K562 (cell line): ENCODE results near the gene CDC45. TPM values are rescaled to one million over a fixed set of nuclear protein-coding genes. Genes with fewer than 3 reads are reported as not detected.
A peak's percentile ranks its signal among the peaks of the same experiment; 100 is the strongest.

Source experiments
- ATAC-seq: fragments of 200-7000 bp; cut with Tn5 transposase; 3 replicates; pipeline ENCODE4 v1.9.1; 2020; ENCODE audit warnings: moderate library complexity
- BruUV-seq: library from RNA; stranded (reverse); fragments of 400-500 nt; replicated peaks from 2 replicates; lab custom pipeline; 2021; lab: Mats Ljungman, UMichigan
- CTCF ChIA-PET: fragments of 300-600 bp; formaldehyde crosslinking; extraction: SDS; loops from one replicate; lab custom pipeline; 2021; ENCODE audit warnings: low intra/inter-chr PET ratio; lab: Yijun Ruan, JAX
- POLR2A ChIA-PET: fragments of 300-600, 350-650 bp; sonication (Branson Sonifier 250); formaldehyde crosslinking; extraction: SDS; loops from one replicate; lab custom pipeline; 2021; ENCODE audit warnings: antibody characterized with exemption, inconsistent platforms; lab: Yijun Ruan, JAX
- DNase-seq, 4 experiments: peaks; one replicate each; pipeline versions ENCODE4 v3.0.0 to v3.0.0-alpha.2; 2011 to 2018; ENCODE audit warnings: low spot score in 3 of 4, mixed read lengths in 3 of 4; ENCODE audit errors: extremely low read depth in 1 of 4
- FAIRE-seq: peaks from 2 replicates; lab custom pipeline; 2011; peaks lifted over from hg19 to GRCh38; lab: Jason Lieb, UNC
- H2AFZ ChIP-seq: 2 replicates; pipeline ENCODE4 v1.6.0; 2011; ENCODE audit warnings: low read depth, low read length, control low read depth, inconsistent platforms
- H3K27ac ChIP-seq: fragments of 200-600 bp; 3 replicates; pipeline ENCODE4 v1.8.0; 2011; ENCODE audit warnings: low read depth, mild to moderate bottlenecking, control low read depth, inconsistent platforms, low read length, moderate library complexity, mixed read lengths; ENCODE audit errors: extremely low read depth
- H3K27me3 ChIP-seq, 2 experiments: fragments of 300-600 bp in 1 of 2; 2 replicates in 1 of 2; 3 replicates in 1 of 2; pipeline versions ENCODE4 v1.6.0 to v1.8.0; 2011; ENCODE audit warnings: inconsistent platforms in 2 of 2, low read length in 2 of 2, mild to moderate bottlenecking in 1 of 2, mixed read lengths in 1 of 2, moderate library complexity in 1 of 2; ENCODE audit not compliant: control insufficient read depth in 2 of 2, insufficient read depth in 2 of 2
- H3K36me3 ChIP-seq: fragments of 300-600 bp; 3 replicates; pipeline ENCODE4 v1.8.0; 2011; ENCODE audit warnings: mild to moderate bottlenecking, low read length, inconsistent platforms; ENCODE audit not compliant: control insufficient read depth, insufficient read depth
- H3K4me1 ChIP-seq, 2 experiments: fragments of 200-600 bp in 1 of 2; replicated peaks in 1 of 2; 2 replicates in 1 of 2; 3 replicates in 1 of 2; pipeline versions ENCODE4 v1.5.1 to v1.8.0; 2011; ENCODE audit warnings: inconsistent platforms in 2 of 2, low read length in 2 of 2, mild to moderate bottlenecking in 1 of 2, mixed read lengths in 1 of 2, moderate library complexity in 1 of 2; ENCODE audit not compliant: control insufficient read depth in 2 of 2, insufficient read depth in 2 of 2
- H3K4me2 ChIP-seq: 2 replicates; pipeline ENCODE4 v1.6.1; 2011; ENCODE audit warnings: low read length, control low read depth, inconsistent platforms, mixed read lengths; ENCODE audit not compliant: insufficient read depth
- H3K4me3 ChIP-seq: fragments of 200-600 bp; sonication (generic), shearing (Covaris generic); 2 replicates; pipeline ENCODE4 v1.5.1; 2016; ENCODE audit warnings: control low read depth, inconsistent platforms
- H3K79me2 ChIP-seq: fragments of 200-600 bp; 3 replicates; pipeline ENCODE4 v1.8.0; 2011; ENCODE audit warnings: low read length, inconsistent platforms; ENCODE audit not compliant: control insufficient read depth, insufficient read depth
- H3K9ac ChIP-seq, 2 experiments: 2 replicates each; pipeline versions ENCODE4 v1.6.0 to v1.6.1; 2011; ENCODE audit warnings: low read depth in 2 of 2, low read length in 2 of 2, control low read depth in 1 of 2, inconsistent platforms in 1 of 2, mild to moderate bottlenecking in 1 of 2, mixed read lengths in 1 of 2; ENCODE audit not compliant: insufficient read depth in 1 of 2
- H3K9me1 ChIP-seq: one replicate; pipeline ENCODE4 v1.6.0; 2011; ENCODE audit warnings: inconsistent platforms, mild to moderate bottlenecking, low read length, moderate library complexity; ENCODE audit not compliant: control insufficient read depth, insufficient read depth
- H3K9me3 ChIP-seq: replicated peaks from 2 replicates; pipeline ENCODE4 v1.5.1; 2011; ENCODE audit warnings: low read depth, low read length, inconsistent platforms; ENCODE audit not compliant: control insufficient read depth, insufficient read depth
- H4K20me1 ChIP-seq: replicated peaks from 2 replicates; pipeline ENCODE4 v1.6.1; 2011; ENCODE audit warnings: low read length, inconsistent platforms, mixed read lengths; ENCODE audit not compliant: control insufficient read depth, insufficient read depth
- BRCA1 ChIP-seq, 2 experiments: fragments of 450-650 bp in 1 of 2; sonication (generic) in 1 of 2; formaldehyde crosslinking in 1 of 2; IDR thresholded peaks; 2 replicates each; pipeline versions ENCODE4 v1.5.0 to v1.6.1; 2017 to 2020; ENCODE audit warnings: mild to moderate bottlenecking in 1 of 2, missing genetic modification reagents in 1 of 2
- CSDE1 ChIP-seq, 2 experiments: fragments of 450-650 bp; IDR thresholded peaks; 2 replicates each; pipeline ENCODE4 v1.6.1; 2016; ENCODE audit warnings: mild to moderate bottlenecking in 1 of 2
- FOXA3 ChIP-seq, 2 experiments: fragments of 450-650 bp in 1 of 2; sonication (generic) in 1 of 2; formaldehyde crosslinking; IDR thresholded peaks in 1 of 2; conservative IDR thresholded peaks in 1 of 2; 2 replicates each; pipeline versions ENCODE4 v1.4.0 to v1.8.0; 2020 to 2022; ENCODE audit warnings: mild to moderate bottlenecking in 2 of 2, missing genetic modification reagents in 1 of 2
- GABPB1 ChIP-seq: sonication (generic); formaldehyde crosslinking; IDR thresholded peaks from 2 replicates; pipeline ENCODE4 v1.8.0; 2022; ENCODE audit warnings: mild to moderate bottlenecking, missing genetic modification reagents
- IRF2 ChIP-seq: sonication (generic); formaldehyde crosslinking; IDR thresholded peaks from 2 replicates; pipeline ENCODE4 v1.8.1; 2022; ENCODE audit warnings: mild to moderate bottlenecking, missing genetic modification reagents
- IRF9 ChIP-seq: fragments of 450-650 bp; IDR thresholded peaks from 2 replicates; pipeline ENCODE4 v1.6.1; 2016; ENCODE audit warnings: missing biosample characterization, missing genetic modification characterization
- MCM3 ChIP-seq: fragments of 450-650 bp; IDR thresholded peaks from 2 replicates; pipeline ENCODE4 v1.6.1; 2016
- PHF8 ChIP-seq: fragments of 200-600 bp; sonication (generic); IDR thresholded peaks from 2 replicates; pipeline ENCODE4 v1.6.1; 2012; ENCODE audit warnings: mixed run types, mild to moderate bottlenecking, inconsistent platforms, low read length, moderate library complexity, borderline replicate concordance
- TFAM ChIP-seq: fragments of 250-450 bp; sonication (Bioruptor Pico); conservative IDR thresholded peaks from 2 replicates; pipeline ENCODE4 v1.5.0; 2021; ENCODE audit warnings: mild to moderate bottlenecking, moderate library complexity
- USF1 ChIP-seq: sonication (generic); formaldehyde crosslinking; IDR thresholded peaks from 2 replicates; pipeline ENCODE4 v1.9.0; 2022; ENCODE audit warnings: mild to moderate bottlenecking, missing genetic modification reagents
- ZBTB26 ChIP-seq: fragments of 450-650 bp; formaldehyde crosslinking; IDR thresholded peaks from 2 replicates; pipeline ENCODE4 v1.4.0; 2022; ENCODE audit warnings: missing genetic modification characterization
- ZC3H4 ChIP-seq: sonication (generic); formaldehyde crosslinking; IDR thresholded peaks from 2 replicates; pipeline ENCODE4 v1.9.0; 2021; ENCODE audit warnings: missing genetic modification reagents, borderline replicate concordance
- ZNF695 ChIP-seq: fragments of 450-650 bp; formaldehyde crosslinking; IDR thresholded peaks from 2 replicates; pipeline ENCODE4 v1.4.0; 2020; ENCODE audit warnings: mild to moderate bottlenecking, moderate library complexity
- WGBS: fragments of 100-300 bp; shearing (Covaris generic); methylation state at CpG from one replicate; pipeline ENCODE4 v1.1.6; 2016; ENCODE audit warnings: low coverage, mixed read lengths; ENCODE audit not compliant: insufficient coverage; ENCODE audit errors: missing lambda C conversion rate; 5-methylcytosine and 5-hydroxymethylcytosine counted together
- in situ Hi-C: fragments of 300-500 bp; cut with MboI; formaldehyde crosslinking; loops from 4 replicates; pipeline ENCODE4 v1.15.0; 2018; ENCODE audit warnings: inconsistent platforms, mixed read lengths
- intact Hi-C: fragments of 100-400 bp; cut with micrococcal nuclease; formaldehyde crosslinking; loops from 2 replicates; pipeline ENCODE4 v1.14.2; 2022
- polyA plus RNA-seq, 8 experiments: library from polyadenylated mRNA; depleted of rRNA in 4 of 8; stranded (reverse) in 5 of 8; unstranded in 3 of 8; fragments of >200 nt; fragmentation: Nextera tagmentation in 2 of 8; fragmentation: Illumina TruSeq in 1 of 8; extraction: Ambion mirVana in 2 of 8; extraction: Trizol in 1 of 8; gene quantifications; 2 replicates each; pipeline versions ENCODE4 v1.2.1 to v1.2.3, GENCODE V29; 2011 to 2014; ENCODE audit warnings: inconsistent platforms in 1 of 8, missing spikeins in 1 of 8
- total RNA-seq, 7 experiments: library from RNA; depleted of rRNA in 6 of 7; stranded (reverse); fragments of >200 nt in 6 of 7; fragmentation: Illumina TruSeq in 2 of 7; extraction: Trizol in 2 of 7; gene quantifications; 2 replicates each; pipeline versions ENCODE4 v1.2.1 to v1.2.3, GENCODE V29; 2011 to 2021; ENCODE audit warnings: low replicate concordance in 1 of 7
- TF ChIP-seq, protein P1 (sequence below): sonication (generic); formaldehyde crosslinking; IDR thresholded peaks from 2 replicates; pipeline ENCODE4 v1.5.0; 2020; ENCODE audit warnings: missing genetic modification reagents

The CDC45 gene
- total and polyA plus RNA-seq, 9 of the 15 experiments (the other 6 are each of a cell fraction or from before 2014, with no cell fraction given): 251 to 580 (median 410) TPM

GRCh38 chr22:19554834-19555404 lies 75.2 kb downstream of the CDC45 start (continued):
- TF ChIP-seq IRF9 (tag): no peak
- TF ChIP-seq ZBTB26 (CRISPR knock-in tag): no peak
- TF ChIP-seq ZNF695 (CRISPR knock-in tag): no peak

- no peak for TF ChIP-seq CSDE1 (IDR thresholded peaks at IDR 0.05)
- TF ChIP-seq, protein P1, sequence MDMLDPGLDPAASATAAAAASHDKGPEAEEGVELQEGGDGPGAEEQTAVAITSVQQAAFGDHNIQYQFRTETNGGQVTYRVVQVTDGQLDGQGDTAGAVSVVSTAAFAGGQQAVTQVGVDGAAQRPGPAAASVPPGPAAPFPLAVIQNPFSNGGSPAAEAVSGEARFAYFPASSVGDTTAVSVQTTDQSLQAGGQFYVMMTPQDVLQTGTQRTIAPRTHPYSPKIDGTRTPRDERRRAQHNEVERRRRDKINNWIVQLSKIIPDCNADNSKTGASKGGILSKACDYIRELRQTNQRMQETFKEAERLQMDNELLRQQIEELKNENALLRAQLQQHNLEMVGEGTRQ (CRISPR knock-in tag): 0 out of 2 replicates have a peak, but pooled peaks have one; percentile 7
- 0 out of 4 replicates have a peak, but pooled peaks of 1 of the 2 experiments have one; percentile 22 for TF ChIP-seq FOXA3 (CRISPR knock-in tag; conservative IDR thresholded peaks at IDR 0.05 in 1 of 2, IDR thresholded peaks at IDR 0.05 in 1 of 2)
- TF ChIP-seq USF1: peak; percentile 27; the same call in 1 of the 2 replicates
- peak; percentile 87 for TF ChIP-seq IRF2 (CRISPR knock-in tag)
- TF ChIP-seq GABPB1 (CRISPR knock-in tag): no peak
- TF ChIP-seq PHF8: peak; percentile 0; the same call in 1 of the 2 replicates
- TF ChIP-seq BRCA1 (IDR thresholded peaks at IDR 0.05): no peak
- 0 out of 2 replicates have a peak, but pooled peaks have one; percentile 17 for TF ChIP-seq BRCA1 (CRISPR knock-in tag; IDR thresholded peaks at IDR 0.05)
- TF ChIP-seq MCM3: 0 out of 2 replicates have a peak, but pooled peaks have one; percentile 60
- TF ChIP-seq TFAM: no peak
- peak; percentile 75; the same call in 1 of the 2 replicates for TF ChIP-seq ZC3H4 (CRISPR knock-in tag)
- no peaks in the 10 kb centered on the region for H3K79me2 ChIP-seq
- in situ Hi-C loops (loop anchor here (25.0 kb wide), 1 partner anchor 1582 kb away; no protein-coding TSS in a partner anchor), intact Hi-C loops (no loop called here)
- no peak overlapping the region for H3K4me3 ChIP-seq
- DNase-seq (peak in 3 of 4 experiments; percentile 22 to 29 (median 25)), ATAC-seq (no peak), FAIRE-seq (no peak)
- H2AFZ ChIP-seq: no peak overlapping the region
- H3K9me3 ChIP-seq: peaks cover 6% of the 10 kb centered on the region
- BruUV-seq: no TSS peak
- no peaks in the 10 kb centered on the region for H3K9me1 ChIP-seq
- H3K4me1 ChIP-seq: no peaks in the 10 kb centered on the region; a peak in 1 of 5 replicates
- no peaks in the 10 kb centered on the region for H3K36me3 ChIP-seq
- WGBS: 1% methylated on average over 6 of the region's 6 CpGs
- 0 out of 4 replicates have a peak overlapping the region, but pooled peaks of 1 of the 2 experiments have one; percentile 7 for H3K9ac ChIP-seq
- H3K27me3 ChIP-seq: peaks cover 56 to 62% of the 10 kb centered on the region in 2 experiments
- POLR2A ChIA-PET: interaction anchor here (0.7 to 3.2 kb wide), 10 partner anchors 10 to 76 kb away, joined by 3 to 13 read pairs (median 8); partner anchors contain the start of gene CDC45
- no peaks in the 10 kb centered on the region for H4K20me1 ChIP-seq
- H3K27ac ChIP-seq: no peak overlapping the region
- CTCF ChIA-PET: no interaction called here
- no peak overlapping the region for H3K4me2 ChIP-seq
Observed at GRCh38 chr22:19555651-19556050, 75.9 kb downstream of the CDC45 start.
